ENCODE data around the gene SLC17A9. TPM values are rescaled to one million over a fixed set of nuclear protein-coding genes. Genes with fewer than 3 reads are reported as not detected.

Gene SLC17A9
- total and polyA plus RNA-seq, 7 experiments from 2014 or later: 0.44 to 12.6 (median 3.5) TPM

GRCh38 chr20:62926229-62927127 lies 26.0 kb upstream of the SLC17A9 start, which contains the start of gene DIDO1:
Gene DIDO1, minus strand, starts transcription at chr20:62926505.
- DNase-seq: peak; percentile 81 to 93 (median 89)
- intact Hi-C loops (cut with micrococcal nuclease): loop anchor here (1.0 to 10.0 kb wide), 9 partner anchors 11 to 624 kb away; partner anchors contain the start of genes TCFL5 (in 2 of the 2) and ADRM1 (in 1 of the 2)
- H3K4me3 Mint-ChIP-seq: peak within 1 kb of the TSS; percentile 94 to 99 (median 96)
- Histone ChIP-seq H3K9me3 (ENCODE audit: control insufficient read depth in 2 of 3, low read length in 3 of 3) (no peaks in the 10 kb centered on the region), H3K27me3 (ENCODE audit: control insufficient read depth in 2 of 2, insufficient read depth in 2 of 2, low read length in 2 of 2) (no peaks in the 10 kb centered on the region), H3K4me3 (ENCODE audit: low read length) (peak within 1 kb of the TSS; percentile 84), H3K4me1 (ENCODE audit: control insufficient read depth in 2 of 2, insufficient read depth in 2 of 2, low read length in 2 of 2) (peaks cover 53 to 57% of the 10 kb centered on the region in 2 donors), H3K27ac (ENCODE audit: low read depth, low read length) (peak within 1 kb of the TSS; percentile 95), H3K36me3 (ENCODE audit: control insufficient read depth in 2 of 3, insufficient read depth in 3 of 3, low read length in 3 of 3) (peaks cover 0 to 5% (median 0%) of the 10 kb centered on the region in 3 experiments)
- peak within 1 kb of the TSS; percentile 90 to 96 (median 94) for H3K27ac Mint-ChIP-seq
- H3K27me3 Mint-ChIP-seq: no peaks in the 10 kb centered on the region
- H3K9me3 Mint-ChIP-seq: peaks cover 0 to 2% (median 0%) of the 10 kb centered on the region in 11 donors
- H3K4me1 Mint-ChIP-seq: peaks cover 48 to 74% (median 69%) of the 10 kb centered on the region in 7 donors
- POLR2A ChIA-PET: interaction anchor here (0.6 to 6.4 kb wide), 11 partner anchors 8 to 28 kb away, joined by 3 to 84 read pairs (median 17); partner anchors contain the start of genes GID8 and SLC17A9
- peaks cover 0 to 7% (median 0%) of the 10 kb centered on the region in 5 donors for H3K36me3 Mint-ChIP-seq
- peak; percentile 92 for ATAC-seq
- CTCF ChIA-PET: interaction anchor here (0.6 to 3.2 kb wide), 6 partner anchors 9 to 33 kb away, joined by 3 to 16 read pairs (median 4); partner anchors contain the start of gene GID8

GRCh38 chr20:62927128-62927705 lies 25.3 kb upstream of the SLC17A9 start:
- Histone ChIP-seq H3K36me3 (ENCODE audit: control insufficient read depth in 2 of 3, insufficient read depth in 3 of 3, low read length in 3 of 3) (peaks cover 0 to 5% (median 0%) of the 10 kb centered on the region in 3 experiments), H3K27ac (ENCODE audit: low read depth, low read length) (peak overlapping the region; percentile 95), H3K4me1 (ENCODE audit: control insufficient read depth in 2 of 2, insufficient read depth in 2 of 2, low read length in 2 of 2) (peaks cover 49 to 54% of the 10 kb centered on the region in 2 donors), H3K27me3 (ENCODE audit: control insufficient read depth in 2 of 2, insufficient read depth in 2 of 2, low read length in 2 of 2) (no peaks in the 10 kb centered on the region), H3K9me3 (ENCODE audit: control insufficient read depth in 2 of 3, low read length in 3 of 3) (no peaks in the 10 kb centered on the region), H3K4me3 (ENCODE audit: low read length) (no peak overlapping the region)
- Mint-ChIP-seq H3K4me3 (peak overlapping the region; percentile 86 to 99 (median 95)), H3K27me3 (no peaks in the 10 kb centered on the region), H3K27ac (peak overlapping the region; percentile 81 to 96 (median 93)), H3K36me3 (peaks cover 0 to 7% (median 0%) of the 10 kb centered on the region in 5 donors), H3K9me3 (peaks cover 0 to 2% (median 0%) of the 10 kb centered on the region in 11 donors), H3K4me1 (peaks cover 46 to 76% (median 65%) of the 10 kb centered on the region in 7 donors)
- intact Hi-C loops (cut with micrococcal nuclease): loop anchor here (2.0 to 10.0 kb wide), 6 partner anchors 35 to 624 kb away; partner anchors contain the start of genes TCFL5 (in 2 of the 2) and ADRM1 (in 1 of the 2)
- ATAC-seq (no peak), DNase-seq (no peak)
- ChIA-PET CTCF (interaction anchor here (0.6 to 3.2 kb wide), 5 partner anchors 8 to 26 kb away, joined by 3 to 16 read pairs (median 4); partner anchors contain the start of gene GID8), POLR2A (interaction anchor here (0.6 to 6.4 kb wide), 10 partner anchors 9 to 27 kb away, joined by 3 to 84 read pairs (median 13); partner anchors contain the start of genes GID8 and SLC17A9)

- ChIA-PET CTCF (interaction anchor here (0.7 to 3.2 kb wide), 4 partner anchors 9 to 44 kb away, joined by 3 to 16 read pairs (median 9); partner anchors contain the start of gene GID8), POLR2A (interaction anchor here (0.6 to 6.4 kb wide), 9 partner anchors 8 to 290 kb away, joined by 3 to 84 read pairs (median 9); partner anchors contain the start of genes GID8 and SLC17A9)
- ATAC-seq: no peak
- H3K27me3 ChIP-seq (ENCODE audit: control insufficient read depth in 2 of 2, insufficient read depth in 2 of 2, low read length in 2 of 2): no peaks in the 10 kb centered on the region
- intact Hi-C loops (cut with micrococcal nuclease): loop anchor here (5.0 to 10.0 kb wide), 4 partner anchors 36 to 274 kb away; partner anchors contain the start of gene TCFL5 (in 2 of the 2)
- H3K27ac Mint-ChIP-seq: peak overlapping the region; percentile 81 to 99 (median 93)
- peak overlapping the region; percentile 95 for H3K27ac ChIP-seq (ENCODE audit: low read depth, low read length)
- H3K36me3 Mint-ChIP-seq: peaks cover 0 to 5% (median 0%) of the 10 kb centered on the region in 5 donors
- H3K4me1 ChIP-seq (ENCODE audit: control insufficient read depth in 2 of 2, insufficient read depth in 2 of 2, low read length in 2 of 2): peaks cover 41 to 42% of the 10 kb centered on the region in 2 donors
- peaks cover 40 to 77% (median 56%) of the 10 kb centered on the region in 7 donors for H3K4me1 Mint-ChIP-seq
- H3K4me3 Mint-ChIP-seq: peak overlapping the region; percentile 86 to 99 (median 95)
- no peaks in the 10 kb centered on the region for H3K9me3 Mint-ChIP-seq
- no peaks in the 10 kb centered on the region for H3K27me3 Mint-ChIP-seq
- no peak for DNase-seq
- H3K9me3 ChIP-seq (ENCODE audit: control insufficient read depth in 2 of 3, low read length in 3 of 3): no peaks in the 10 kb centered on the region
- H3K36me3 ChIP-seq (ENCODE audit: control insufficient read depth in 2 of 3, insufficient read depth in 3 of 3, low read length in 3 of 3): peaks cover 0 to 5% (median 0%) of the 10 kb centered on the region in 3 experiments
- H3K4me3 ChIP-seq (ENCODE audit: low read length): peak overlapping the region; percentile 62
These were observed 24.1 kb upstream of the SLC17A9 start for GRCh38 chr20:62928246-62928939.

GRCh38 chr20:62929051-62929538 lies 23.4 kb upstream of the SLC17A9 start:
- ChIA-PET CTCF (interaction anchor here (0.9 to 3.2 kb wide), 2 partner anchors 21 to 28 kb away, joined by 3 to 16 read pairs; no protein-coding TSS in a partner anchor), POLR2A (interaction anchor here (0.6 to 6.4 kb wide), 7 partner anchors 8 to 97 kb away, joined by 3 to 84 read pairs (median 3); partner anchors contain the start of genes GID8 and SLC17A9)
- H3K9me3 ChIP-seq (ENCODE audit: control insufficient read depth in 2 of 3, low read length in 3 of 3): no peaks in the 10 kb centered on the region
- ATAC-seq: peak; percentile 57
- peaks cover 35 to 39% of the 10 kb centered on the region in 2 donors for H3K4me1 ChIP-seq (ENCODE audit: control insufficient read depth in 2 of 2, insufficient read depth in 2 of 2, low read length in 2 of 2)
- peak overlapping the region; percentile 62 for H3K4me3 ChIP-seq (ENCODE audit: low read length)
- Mint-ChIP-seq H3K9me3 (no peaks in the 10 kb centered on the region), H3K27me3 (no peaks in the 10 kb centered on the region), H3K4me1 (peaks cover 34 to 71% (median 49%) of the 10 kb centered on the region in 7 donors), H3K4me3 (peak overlapping the region; percentile 86 to 99 (median 95)), H3K36me3 (peaks cover 0 to 5% (median 0%) of the 10 kb centered on the region in 5 donors), H3K27ac (peak overlapping the region; percentile 81 to 99 (median 93))
- H3K27me3 ChIP-seq (ENCODE audit: control insufficient read depth in 2 of 2, insufficient read depth in 2 of 2, low read length in 2 of 2): no peaks in the 10 kb centered on the region
- H3K27ac ChIP-seq (ENCODE audit: low read depth, low read length): peak overlapping the region; percentile 95
- intact Hi-C loops (cut with micrococcal nuclease): loop anchor here (1.0 to 10.0 kb wide), 5 partner anchors 8 to 274 kb away; partner anchors contain the start of gene TCFL5 (in 2 of the 2)
- H3K36me3 ChIP-seq (ENCODE audit: control insufficient read depth in 2 of 3, insufficient read depth in 3 of 3, low read length in 3 of 3): peaks cover 0 to 5% (median 0%) of the 10 kb centered on the region in 3 experiments
- DNase-seq: peak in 7 of 9 donors; percentile 26 to 67 (median 36)

- CTCF ChIA-PET: no interaction called here
- no peak for DNase-seq
- H3K4me1 ChIP-seq (ENCODE audit: control insufficient read depth in 2 of 2, insufficient read depth in 2 of 2, low read length in 2 of 2): peaks cover 36 to 49% of the 10 kb centered on the region in 2 donors
These were observed 21.0 kb upstream of the SLC17A9 start for GRCh38 chr20:62931464-62931863.

More at GRCh38 chr20:62931464-62931863, 21.0 kb upstream of the SLC17A9 start:
- POLR2A ChIA-PET: interaction anchor here (1.0 kb wide), 1 partner anchor 12 kb away, joined by 3 read pairs; no protein-coding TSS in a partner anchor
- peaks cover 0 to 18% (median 0%) of the 10 kb centered on the region in 3 experiments for H3K36me3 ChIP-seq (ENCODE audit: control insufficient read depth in 2 of 3, insufficient read depth in 3 of 3, low read length in 3 of 3)
- peaks cover 0 to 2% (median 0%) of the 10 kb centered on the region in 5 donors for H3K36me3 Mint-ChIP-seq
- no peak overlapping the region for H3K4me3 Mint-ChIP-seq
- ATAC-seq: no peak
- H3K4me1 Mint-ChIP-seq: peaks cover 23 to 56% (median 35%) of the 10 kb centered on the region in 7 donors
- peak overlapping the region in 4 of 9 donors; percentile 82 to 92 (median 88) for H3K27ac Mint-ChIP-seq
- H3K27me3 Mint-ChIP-seq: no peaks in the 10 kb centered on the region
- no peaks in the 10 kb centered on the region for H3K9me3 Mint-ChIP-seq
- intact Hi-C loops (cut with micrococcal nuclease): no loop called here
- no peaks in the 10 kb centered on the region for H3K9me3 ChIP-seq (ENCODE audit: control insufficient read depth in 2 of 3, low read length in 3 of 3)
- no peak overlapping the region for H3K27ac ChIP-seq (ENCODE audit: low read depth, low read length)
- no peaks in the 10 kb centered on the region for H3K27me3 ChIP-seq (ENCODE audit: control insufficient read depth in 2 of 2, insufficient read depth in 2 of 2, low read length in 2 of 2)
- H3K4me3 ChIP-seq (ENCODE audit: low read length): no peak overlapping the region
